Fibroblast of lung (primary cell): ENCODE results near the gene TM9SF2.

Source experiments
- CTCF ChIP-seq, 2 donors: IDR thresholded peaks in 1 of 2; conservative IDR thresholded peaks in 1 of 2; 1 replicate in 1 of 2; 2 replicates in 1 of 2; pipeline ENCODE4 v1.5.1; 2011 to 2012; ENCODE audit warnings: low read length in 2 of 2, control low read depth in 1 of 2, inconsistent platforms in 1 of 2, low read depth in 1 of 2, mild to moderate bottlenecking in 1 of 2
- EZH2 ChIP-seq: IDR thresholded peaks from 2 replicates; pipeline ENCODE4 v1.5.1; 2012; ENCODE audit warnings: low read length, control low read depth, mild to moderate bottlenecking; ENCODE audit errors: missing control alignments

GRCh38 chr13:99464441-99464949 is 36.8 kb upstream of the TM9SF2 start:
- no peak for TF ChIP-seq CTCF (conservative IDR thresholded peaks at IDR 0.05 in 1 of 2, IDR thresholded peaks at IDR 0.05 in 1 of 2; ENCODE audit: low read depth in 1 of 2, low read length in 2 of 2)
- no peak for TF ChIP-seq EZH2
